Measurements from ENCODE around the gene AKAP12.
A peak's percentile ranks its signal among the peaks of the same experiment; 100 is the strongest.

The AKAP12 gene

DNA sequence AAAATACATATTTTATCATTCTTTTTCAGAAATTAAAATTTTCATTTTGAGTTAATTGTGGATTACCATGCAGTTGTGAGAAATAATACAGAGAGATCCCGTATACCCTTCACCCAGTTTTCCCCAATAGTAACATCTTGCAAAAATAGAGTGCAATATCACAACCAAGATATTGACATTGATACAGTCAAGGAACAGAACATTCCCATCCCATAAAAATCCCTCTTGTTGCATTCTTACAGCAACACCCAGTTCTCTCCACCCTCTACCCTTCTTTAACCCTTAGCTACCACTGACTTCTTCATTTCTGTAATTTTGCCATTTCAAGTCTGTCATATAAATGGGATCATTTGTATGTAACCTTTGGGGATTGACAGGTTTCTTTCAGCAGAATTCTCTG is 6.9 kb upstream of the AKAP12 start:
- DNase-seq (ENCODE audit: extremely low read depth in 1 of 2, low read depth in 1 of 2), result no peak

DNA sequence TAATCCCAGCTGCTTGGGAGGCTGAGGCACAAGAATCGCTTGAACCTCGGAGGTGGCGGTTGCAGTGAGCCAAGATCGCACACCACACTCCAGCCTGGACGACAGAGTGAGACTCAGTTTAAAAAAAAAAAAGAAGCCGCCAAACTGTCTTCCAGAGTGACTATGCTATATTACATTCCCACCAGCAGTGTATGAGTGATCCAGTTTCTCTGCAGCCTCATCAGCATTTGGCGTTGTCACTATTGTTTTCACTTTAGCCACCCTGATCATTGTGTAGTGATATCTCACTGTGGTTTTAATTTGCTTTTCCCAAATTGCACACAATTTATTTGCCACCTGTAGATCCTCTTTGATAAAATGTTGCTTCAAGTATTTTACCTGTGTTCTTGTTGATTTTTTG is 6.0 kb upstream of the AKAP12 start:
- no peak for DNase-seq (ENCODE audit: extremely low read depth in 1 of 2, low read depth in 1 of 2)

DNA sequence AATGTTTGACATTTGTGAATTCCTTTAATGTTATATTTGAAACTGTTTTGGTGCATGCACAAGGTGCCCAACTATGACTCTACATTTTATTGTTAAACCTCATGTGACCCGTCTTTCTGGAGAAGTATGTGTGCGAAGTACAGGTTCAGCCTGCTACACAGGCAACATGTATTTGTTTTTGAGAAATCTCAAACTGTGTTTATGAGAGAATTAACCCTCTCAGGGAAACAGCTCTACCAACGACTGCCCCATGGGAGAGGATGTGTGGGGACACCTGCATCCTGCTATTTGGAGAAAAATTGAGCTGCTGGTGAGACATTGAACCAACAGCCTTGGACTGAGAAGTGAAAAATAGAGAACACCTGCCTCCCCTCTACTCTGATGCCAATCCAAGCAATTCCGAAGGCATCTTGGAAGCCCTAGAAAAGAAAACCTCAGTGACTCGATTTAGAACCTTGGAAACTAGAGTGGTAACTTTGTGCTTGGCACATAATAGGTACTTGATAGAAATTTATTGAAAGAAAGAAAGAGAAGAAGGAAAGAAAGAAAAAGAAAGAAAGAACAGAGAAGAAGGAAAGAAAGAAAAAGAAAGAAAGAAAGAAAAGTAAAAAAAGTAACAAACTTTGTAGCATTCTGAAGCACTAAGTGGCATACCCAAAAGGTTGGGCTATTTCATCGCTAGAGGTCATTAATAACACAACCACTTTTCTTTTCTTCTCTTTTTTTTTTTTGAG is 2.9 kb upstream of the AKAP12 start:
- no peak for DNase-seq (ENCODE audit: extremely low read depth in 1 of 2, low read depth in 1 of 2)

GRCh38 chr6:151240036-151240685 is 394 bp downstream of the AKAP12 start:
- peak in 1 of 2 donors; percentile 54 for DNase-seq (ENCODE audit: extremely low read depth in 1 of 2, low read depth in 1 of 2)

DNA sequence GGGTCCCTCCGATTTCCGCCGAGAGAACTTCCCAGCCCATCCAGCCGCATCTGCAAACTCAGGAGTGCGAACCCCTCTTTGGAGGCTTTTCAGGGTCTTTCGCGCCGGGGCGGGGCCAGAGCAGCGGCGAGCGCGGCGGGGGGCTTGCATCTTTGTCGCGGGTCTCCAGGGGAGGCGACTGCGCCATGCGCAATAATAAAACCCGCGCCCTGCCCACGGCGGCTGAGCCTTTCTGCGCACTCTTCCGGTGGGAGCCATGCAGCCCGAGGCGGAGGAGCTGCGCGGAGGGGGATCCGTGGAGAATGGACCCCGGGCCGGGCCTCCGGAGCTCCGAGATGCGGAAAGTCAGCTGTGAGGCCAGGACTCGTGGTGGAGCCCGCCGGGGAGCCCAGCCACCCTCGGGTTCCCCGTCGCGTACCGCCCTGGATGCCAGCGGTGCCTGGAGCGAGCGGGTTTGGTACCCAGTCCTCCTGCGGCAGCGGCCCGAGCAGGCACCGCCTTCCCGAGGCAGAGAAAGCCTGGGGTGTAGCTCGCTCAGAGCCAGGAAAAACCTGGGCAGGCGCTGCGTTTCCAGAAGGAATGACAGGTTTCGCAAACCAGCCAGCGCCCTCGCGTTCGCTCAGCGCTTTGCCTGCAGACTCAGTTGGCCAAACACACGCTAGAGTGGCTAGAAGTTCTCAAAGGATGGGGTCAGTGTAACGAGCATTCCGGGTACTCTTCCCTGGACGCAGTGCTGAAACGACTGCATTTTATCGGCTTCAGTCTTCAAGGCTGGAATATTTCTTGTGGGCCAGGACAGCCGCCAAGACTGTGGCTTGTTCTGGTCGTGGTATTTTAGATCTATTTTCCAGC is 1.2 kb downstream of the AKAP12 start:
- no peak for DNase-seq (ENCODE audit: extremely low read depth in 1 of 2, low read depth in 1 of 2)

- no peak for DNase-seq (ENCODE audit: extremely low read depth in 1 of 2, low read depth in 1 of 2)
Observed at GRCh38 chr6:151241853-151242252, 2.1 kb downstream of the AKAP12 start.

DNA sequence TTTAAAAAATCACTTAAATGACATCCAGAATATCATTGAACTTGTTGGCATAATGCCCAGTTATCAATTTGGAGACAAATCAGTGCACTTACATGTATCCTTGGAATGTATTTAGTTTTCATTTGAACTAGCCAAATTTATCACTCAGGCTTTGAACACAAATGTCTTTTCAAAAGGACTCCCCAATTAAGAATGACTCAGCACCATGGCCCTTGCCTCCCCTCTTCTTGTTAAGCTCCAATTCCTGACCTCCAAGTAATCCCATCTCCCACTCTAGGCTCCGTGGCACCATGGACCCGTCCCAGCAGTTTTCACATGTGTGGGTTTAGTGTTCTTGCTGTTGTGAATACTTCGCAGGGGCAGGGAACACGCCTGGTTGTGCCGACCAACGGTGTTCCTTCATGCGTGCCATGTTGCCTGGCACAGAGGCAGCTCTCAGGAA is 2.7 kb downstream of the AKAP12 start:
- no peak for DNase-seq (ENCODE audit: extremely low read depth in 1 of 2, low read depth in 1 of 2)

DNA sequence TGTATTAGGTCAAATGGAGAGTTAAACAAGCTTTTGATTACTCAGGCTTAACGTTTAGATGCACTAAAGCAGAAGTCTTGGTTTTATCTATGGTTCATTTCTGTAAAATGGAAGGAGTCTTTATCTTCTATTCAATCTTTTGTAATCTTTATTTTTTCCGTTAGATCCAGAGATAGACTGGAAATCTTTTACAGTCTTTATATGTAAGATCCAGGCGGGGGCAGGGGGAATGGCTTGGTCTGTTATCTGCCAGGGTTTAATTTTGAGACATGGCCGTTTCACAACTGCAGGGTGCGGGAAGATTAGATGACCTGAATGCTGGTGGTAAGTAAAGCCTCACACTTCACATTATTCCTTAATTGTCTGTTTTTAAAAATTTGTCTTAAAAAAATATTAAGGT is 3.7 kb downstream of the AKAP12 start:
- DNase-seq (ENCODE audit: extremely low read depth in 1 of 2, low read depth in 1 of 2), result no peak

DNA sequence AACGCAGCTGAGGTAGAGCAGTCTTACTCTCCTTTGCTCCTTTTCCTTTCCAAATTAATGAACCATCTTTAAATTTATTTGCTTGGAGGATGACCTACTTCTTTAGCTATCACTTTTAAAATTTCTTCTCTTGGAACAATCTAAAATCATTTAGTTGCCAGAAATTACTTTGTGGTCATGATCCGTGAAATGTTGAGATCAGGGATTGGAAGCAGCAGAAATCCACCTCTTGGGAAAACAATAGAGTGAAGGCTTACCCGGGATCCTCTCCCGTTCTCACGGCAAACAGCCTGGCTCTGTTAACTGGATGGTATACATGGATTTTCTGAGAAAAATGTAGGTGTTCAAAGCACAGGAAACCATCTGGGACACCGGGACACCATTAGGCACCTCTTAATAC is 7.7 kb downstream of the AKAP12 start:
- no peak for DNase-seq (ENCODE audit: extremely low read depth in 1 of 2, low read depth in 1 of 2)

- DNase-seq (ENCODE audit: extremely low read depth in 1 of 2, low read depth in 1 of 2), result no peak
Observed at GRCh38 chr6:151248295-151248694, 8.5 kb downstream of the AKAP12 start.

DNA sequence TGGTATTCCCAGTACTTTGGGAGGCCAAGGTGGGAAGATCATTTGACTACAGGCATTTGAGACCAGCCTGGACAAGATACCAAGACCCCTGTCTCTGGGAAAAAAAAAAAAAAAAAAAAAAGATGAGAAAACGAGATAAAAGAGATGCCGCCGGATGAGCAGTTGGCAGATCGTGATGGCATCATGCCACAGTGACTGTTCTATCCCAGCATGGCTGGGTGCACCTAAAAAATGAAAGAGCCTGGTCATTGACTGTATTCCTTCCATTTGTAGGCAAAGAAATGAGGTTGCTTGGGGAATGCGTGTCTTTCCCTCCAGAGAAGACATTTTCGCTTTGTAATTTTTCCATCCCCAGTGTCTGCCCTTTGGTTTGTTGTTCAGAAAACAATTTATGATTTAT is 12.9 kb downstream of the AKAP12 start:
- no peak for DNase-seq (ENCODE audit: extremely low read depth in 1 of 2, low read depth in 1 of 2)

GRCh38 chr6:151254451-151255081 is 14.8 kb downstream of the AKAP12 start:
- no peak for DNase-seq (ENCODE audit: extremely low read depth in 1 of 2, low read depth in 1 of 2)

DNA sequence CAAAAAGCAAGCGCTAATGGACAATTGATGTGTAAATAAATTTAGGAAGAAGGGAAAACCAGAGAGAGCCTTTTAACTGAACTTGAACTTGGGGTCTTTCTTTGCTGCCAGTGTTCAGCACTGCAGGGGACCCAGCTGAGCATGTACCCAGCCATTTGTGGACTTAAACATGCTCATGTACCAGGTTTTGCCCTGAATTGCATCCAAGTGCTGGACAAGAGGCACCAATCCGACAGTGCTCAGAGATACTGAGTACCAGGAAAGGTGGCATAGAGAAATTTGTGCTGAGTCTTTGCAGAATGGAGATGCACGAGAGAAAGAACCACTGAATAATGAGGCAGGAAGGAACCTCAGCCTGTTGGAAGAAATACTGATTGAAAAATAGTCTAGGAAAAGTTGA is 16.0 kb downstream of the AKAP12 start:
- no peak for DNase-seq (ENCODE audit: extremely low read depth in 1 of 2, low read depth in 1 of 2)

GRCh38 chr6:151257985-151258445 is 18.2 kb downstream of the AKAP12 start:
- no peak for DNase-seq (ENCODE audit: extremely low read depth in 1 of 2, low read depth in 1 of 2)

DNA sequence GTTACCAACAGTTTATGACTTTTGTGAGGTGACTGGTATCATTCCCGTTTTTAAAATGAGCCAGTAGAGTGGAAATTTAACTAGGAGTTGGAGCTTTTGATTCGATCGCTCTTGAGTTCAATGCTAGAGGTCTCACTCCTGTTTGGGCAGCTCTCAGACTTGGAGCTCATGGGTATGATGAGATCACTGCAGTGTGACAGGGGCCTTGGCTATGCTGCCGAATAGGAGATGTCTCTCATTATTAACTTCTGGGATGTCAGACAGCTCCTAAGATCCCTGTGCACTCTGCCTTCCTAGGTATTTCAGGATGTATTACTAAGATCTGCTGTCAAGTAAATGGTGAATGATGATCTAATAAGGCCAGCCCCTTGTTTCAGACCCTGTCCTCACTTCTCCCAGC is 20.4 kb downstream of the AKAP12 start:
- DNase-seq (ENCODE audit: extremely low read depth in 1 of 2, low read depth in 1 of 2), result no peak

DNA sequence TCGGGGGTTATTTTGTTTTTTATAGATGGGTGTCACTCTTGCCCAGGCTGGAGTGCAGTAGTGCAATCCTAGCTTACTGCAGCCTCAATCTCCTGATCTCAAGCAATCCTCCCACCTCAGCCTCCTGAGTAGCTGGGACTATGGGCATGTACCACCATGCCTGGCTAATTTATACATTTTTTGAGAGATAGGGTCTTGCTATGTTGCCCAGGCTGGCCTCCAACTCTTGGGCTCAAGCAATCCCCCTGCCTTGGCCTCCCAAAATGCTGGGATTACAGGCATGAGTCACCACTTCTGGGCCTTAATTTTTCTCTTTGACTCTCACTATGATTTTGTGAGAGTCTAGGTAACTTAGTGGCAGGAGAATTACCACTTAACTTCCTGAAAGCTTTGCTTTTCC is 23.3 kb downstream of the AKAP12 start:
- DNase-seq (ENCODE audit: extremely low read depth in 1 of 2, low read depth in 1 of 2), result no peak

GRCh38 chr6:151263967-151264366 is 24.2 kb downstream of the AKAP12 start:
- DNase-seq (ENCODE audit: extremely low read depth in 1 of 2, low read depth in 1 of 2), result no peak

- DNase-seq (ENCODE audit: extremely low read depth in 1 of 2, low read depth in 1 of 2), result no peak
Observed at GRCh38 chr6:151265282-151265681, 25.5 kb downstream of the AKAP12 start.

DNA sequence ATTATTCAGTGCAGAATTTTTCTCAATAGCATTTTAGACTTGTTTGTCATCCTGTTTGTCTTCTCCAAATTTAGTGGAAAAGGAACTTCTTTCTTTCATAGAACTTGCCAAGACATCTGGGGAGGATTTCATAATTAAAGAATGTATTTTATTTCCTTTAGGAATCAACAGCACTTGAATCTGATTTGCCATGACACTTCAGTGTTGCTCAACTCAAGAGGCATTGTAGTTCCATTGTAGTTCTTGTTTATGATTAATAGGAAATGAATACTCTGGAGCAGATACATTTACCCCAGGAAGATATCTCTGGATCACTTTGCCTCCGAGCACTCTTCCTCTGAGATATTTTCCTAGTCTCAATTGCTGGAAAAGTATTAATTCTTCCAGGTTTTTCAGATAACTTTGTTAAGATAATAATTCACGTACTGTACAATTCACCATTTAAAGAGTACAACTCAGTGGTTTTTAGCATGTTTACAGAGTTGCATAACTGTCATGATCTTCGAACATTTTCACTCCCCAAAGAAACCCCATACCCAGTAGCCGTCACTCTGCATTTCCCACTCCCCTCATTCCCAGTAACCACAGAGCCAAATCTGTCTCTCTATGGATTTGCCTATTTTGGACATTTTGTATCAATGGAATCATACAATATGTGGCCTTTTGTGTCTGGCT is 29.7 kb downstream of the AKAP12 start:
- no peak for DNase-seq (ENCODE audit: extremely low read depth in 1 of 2, low read depth in 1 of 2)

- DNase-seq (ENCODE audit: extremely low read depth in 1 of 2, low read depth in 1 of 2), result no peak
Observed at GRCh38 chr6:151275121-151275520, 35.4 kb downstream of the AKAP12 start.

GRCh38 chr6:151275566-151275965 is 35.8 kb downstream of the AKAP12 start:
- no peak for DNase-seq (ENCODE audit: extremely low read depth in 1 of 2, low read depth in 1 of 2)
